Stimulated activated CD8-positive, alpha-beta memory T cell treated with anti-CD3 and anti-CD28 coated beads, Interleukin-15, amount 100 ng/mL, for 48 hours (primary cell): ENCODE results near the gene MYPN.
"Not testable (repeated sequence)": the region's sequence is repeated elsewhere in the genome, so short reads cannot be mapped to it uniquely, and the experiment has no call there.

Experiments used
- DNase-seq, 2 donors: peaks; one replicate each; pipeline ENCODE4 v3.0.0-alpha.2; 2020; ENCODE audit warnings: low read depth in 2 of 2

Gene MYPN

DNA sequence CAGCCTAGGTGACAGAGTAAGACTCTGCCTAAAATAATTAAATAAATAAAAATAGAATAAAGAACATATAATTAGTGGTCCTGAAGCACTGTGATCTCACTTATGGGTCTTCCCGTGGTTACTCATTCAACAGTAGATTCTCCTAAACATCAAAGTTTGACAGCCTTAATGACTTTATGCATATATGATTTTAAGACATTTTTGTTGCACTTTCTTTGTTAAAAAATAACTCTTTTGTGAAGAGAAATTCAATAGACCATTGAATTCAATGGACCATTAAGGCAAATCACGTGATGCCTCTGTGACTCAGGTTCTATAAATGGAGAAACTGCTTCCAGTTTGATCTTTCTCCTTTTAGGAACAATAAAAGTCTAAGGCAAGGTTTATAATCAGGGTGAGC is 63.0 kb downstream of the MYPN start:
- no peak for DNase-seq

DNA sequence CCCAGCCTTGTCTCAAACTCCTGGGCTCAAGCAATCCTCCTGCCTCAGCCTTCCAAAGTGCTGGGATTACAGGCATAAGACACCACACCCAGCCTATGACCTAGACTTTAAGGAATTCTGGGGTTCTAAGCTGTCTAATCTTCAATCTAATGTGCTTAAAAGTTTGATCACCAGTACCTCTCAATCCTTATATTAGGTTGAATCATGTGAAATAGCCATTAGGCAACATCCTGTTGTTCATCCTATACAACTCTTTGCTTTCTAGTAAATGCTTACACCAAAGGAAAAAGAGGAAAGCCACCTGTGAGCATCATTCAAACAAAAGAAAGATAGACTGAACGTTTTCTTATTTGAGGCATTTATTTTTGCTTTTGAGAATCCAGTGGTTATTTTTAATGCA is 66.7 kb downstream of the MYPN start:
- DNase-seq, result no peak

DNA sequence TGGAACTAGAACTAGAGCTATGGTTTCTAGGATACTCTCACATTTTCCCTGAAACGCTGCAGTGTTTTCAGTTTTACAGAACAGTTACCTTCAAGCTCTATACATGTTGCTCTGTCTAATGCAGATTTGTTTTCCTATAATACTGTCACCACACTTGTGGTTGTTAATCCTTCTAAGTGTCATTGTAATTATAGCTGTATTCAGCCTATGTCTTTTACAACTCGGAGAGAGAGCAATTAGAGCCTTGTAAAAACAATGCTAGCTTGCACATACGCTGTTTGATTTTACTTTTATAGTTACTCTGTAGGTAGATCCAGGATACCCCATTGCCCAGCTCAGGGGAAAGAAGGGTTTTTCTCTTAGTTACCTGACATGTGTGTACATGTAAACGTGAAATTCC is 67.5 kb downstream of the MYPN start:
- no peak for DNase-seq

DNA sequence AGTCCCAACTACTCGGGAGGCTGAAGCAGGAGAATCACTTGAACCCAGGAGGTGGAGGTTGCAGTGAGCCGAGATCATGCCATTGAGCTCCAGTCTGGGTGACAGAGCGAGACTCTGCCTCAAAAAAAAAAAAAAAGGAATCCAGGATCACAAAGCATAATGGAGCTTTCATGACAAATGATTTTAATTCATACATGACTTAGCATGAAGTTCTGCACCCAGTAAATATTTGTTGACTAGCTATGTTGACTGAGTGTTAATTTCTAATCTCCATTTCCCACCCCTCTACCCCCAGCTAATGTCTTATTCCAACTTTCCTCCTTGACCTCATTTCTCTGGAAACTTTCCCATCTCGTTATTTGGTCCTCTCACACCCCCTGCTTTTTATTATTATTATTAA is 69.3 kb downstream of the MYPN start:
- DNase-seq, result no peak

DNA sequence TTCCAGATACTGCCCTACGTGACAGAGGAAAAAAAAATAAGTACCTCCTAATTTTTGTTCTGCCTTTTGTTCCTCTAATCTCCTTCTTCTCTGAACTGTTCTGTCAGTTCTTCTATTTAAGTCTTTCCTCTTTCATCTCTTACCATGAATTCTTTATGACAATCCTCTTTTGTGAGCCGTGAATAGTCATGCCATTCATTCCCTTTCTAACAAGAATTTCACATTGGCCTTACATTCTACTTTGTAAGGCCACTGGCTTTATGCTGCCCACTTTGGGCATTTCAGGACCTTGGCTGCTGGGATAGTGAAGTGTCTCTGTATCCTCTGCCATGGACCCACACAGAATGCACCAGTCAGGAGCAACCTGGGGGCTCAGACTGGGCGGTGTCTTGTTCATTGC is 69.7 kb downstream of the MYPN start:
- no peak for DNase-seq

DNA sequence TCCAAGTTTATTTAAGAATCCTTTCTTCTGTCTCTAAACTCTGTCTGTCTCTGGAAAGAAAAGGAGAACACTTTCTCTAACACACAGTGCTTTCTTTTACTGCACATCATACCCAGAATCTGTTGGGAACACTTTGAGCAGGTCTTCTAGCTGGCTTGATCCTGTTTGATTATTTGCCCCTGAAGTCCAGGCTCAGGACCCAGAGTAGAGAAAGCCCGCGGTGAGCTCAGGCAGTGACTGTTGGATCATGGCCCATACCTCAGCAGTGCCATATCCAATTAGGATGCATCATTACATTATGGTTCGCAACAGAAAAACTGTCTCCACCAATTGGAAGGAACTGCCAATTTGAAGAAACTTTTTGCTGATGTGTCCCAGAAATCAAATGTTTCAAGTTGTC is 71.2 kb downstream of the MYPN start:
- no peak for DNase-seq

DNA sequence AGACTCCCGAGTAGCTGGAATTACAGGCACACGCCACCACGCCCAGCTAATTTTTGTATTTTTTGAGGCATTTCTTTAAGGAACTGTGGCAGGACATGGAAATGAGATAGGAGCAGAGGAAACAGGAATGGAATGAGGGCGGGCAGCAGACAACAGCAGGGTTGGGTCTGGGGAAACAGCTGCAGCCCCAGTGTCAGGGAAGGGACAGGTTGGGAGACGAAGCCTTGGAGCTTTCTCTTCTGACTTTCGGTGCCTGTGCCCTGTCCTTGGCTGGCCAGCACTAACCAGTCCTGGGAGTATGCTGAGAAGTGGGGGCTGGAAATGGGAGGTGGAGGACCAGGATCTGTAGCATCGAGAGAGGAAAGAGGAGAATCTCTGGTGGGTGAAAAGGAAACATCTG is 75.3 kb downstream of the MYPN start:
- DNase-seq, result no peak

DNA sequence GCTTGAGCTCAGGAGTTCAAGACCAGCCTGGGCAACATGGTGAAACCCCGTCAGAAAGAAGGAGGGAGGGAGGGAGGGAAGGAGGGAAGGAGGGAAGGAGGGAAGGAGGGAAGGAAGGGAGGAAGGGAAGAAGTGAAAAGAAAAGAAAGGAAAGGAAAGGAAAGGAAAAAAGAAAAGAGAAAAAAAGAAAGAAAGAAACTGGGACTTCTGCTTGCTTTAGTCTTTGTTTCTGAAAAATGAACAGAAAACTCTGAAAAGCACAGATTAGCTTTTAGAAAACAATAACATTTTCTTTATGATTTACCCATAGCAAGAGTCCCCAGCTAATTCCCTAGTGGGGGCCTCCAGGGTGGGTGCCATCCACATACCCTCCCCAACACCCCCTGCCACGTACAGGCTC is 75.8 kb downstream of the MYPN start:
- no peak for DNase-seq

DNA sequence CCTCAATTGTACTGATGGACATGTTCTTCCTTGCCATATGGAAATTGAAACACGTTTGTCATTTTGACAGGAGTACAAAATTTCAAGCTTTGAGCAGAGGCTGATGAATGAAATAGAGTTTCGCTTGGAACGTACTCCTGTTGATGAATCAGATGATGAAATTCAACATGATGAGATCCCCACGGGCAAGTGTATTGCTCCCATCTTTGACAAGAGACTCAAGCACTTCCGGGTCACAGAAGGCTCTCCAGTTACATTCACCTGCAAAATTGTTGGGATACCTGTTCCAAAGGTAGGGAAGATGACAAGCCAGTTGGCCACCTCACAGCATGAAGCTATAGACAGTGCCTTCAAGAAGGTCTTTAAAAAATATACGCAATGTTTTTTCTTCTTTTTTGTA is 79.5 kb downstream of the MYPN start:
- DNase-seq, result no peak

DNA sequence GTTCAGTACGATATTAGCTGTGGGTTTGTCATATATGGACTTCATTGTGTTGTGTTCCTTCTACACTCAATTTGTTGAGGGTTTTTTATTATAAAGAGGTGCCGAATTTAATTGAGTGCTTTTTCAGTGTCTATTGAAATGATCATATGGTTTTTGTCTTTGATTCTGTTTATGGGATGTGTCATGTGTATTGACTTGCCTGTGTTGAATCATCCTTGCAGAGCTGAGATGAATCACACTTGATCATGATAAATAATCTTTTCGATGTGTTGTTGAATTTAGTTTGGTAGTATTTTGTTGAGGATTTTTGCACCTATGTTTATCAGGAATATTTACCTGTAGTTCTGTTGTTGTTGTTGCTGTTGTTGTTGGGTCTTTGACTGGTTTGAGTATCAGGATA is 82.8 kb downstream of the MYPN start:
- DNase-seq, result no peak

DNA sequence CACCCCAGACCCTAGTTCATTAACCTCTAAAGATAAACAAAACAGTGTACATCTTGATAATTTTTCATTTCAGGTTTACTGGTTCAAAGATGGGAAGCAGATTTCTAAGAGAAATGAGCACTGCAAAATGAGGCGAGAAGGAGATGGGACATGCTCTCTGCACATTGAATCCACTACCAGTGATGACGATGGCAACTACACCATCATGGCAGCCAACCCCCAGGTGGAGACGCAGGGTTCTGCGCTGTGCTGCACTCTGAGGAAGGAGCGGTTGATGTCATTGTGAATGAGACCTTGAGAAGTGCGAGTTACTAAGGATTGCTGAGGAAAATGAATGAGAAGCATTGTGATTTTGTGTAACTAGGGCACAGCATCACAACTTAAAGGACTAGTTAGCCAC is 85.0 kb downstream of the MYPN start:
- DNase-seq, result no peak

DNA sequence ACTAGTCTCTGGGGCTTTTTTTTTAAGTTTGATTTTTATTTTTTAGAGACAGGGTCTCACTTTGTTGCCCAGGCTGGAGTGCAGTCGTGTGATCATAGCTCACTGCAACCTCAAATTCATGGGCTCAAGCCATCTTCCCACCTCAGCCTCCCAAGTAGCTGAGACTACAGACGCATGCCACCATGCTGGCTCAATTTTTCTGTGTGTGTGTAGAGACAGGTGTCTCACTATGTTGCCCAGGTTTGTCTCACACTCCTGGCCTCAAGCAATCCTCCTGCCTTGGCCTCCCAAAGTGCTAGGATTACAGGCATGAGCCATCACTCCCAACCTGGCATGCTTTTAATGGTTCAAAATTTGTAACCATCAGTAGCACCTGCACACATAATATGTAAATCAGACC is 86.5 kb downstream of the MYPN start:
- DNase-seq, result not testable (repeated sequence)

DNA sequence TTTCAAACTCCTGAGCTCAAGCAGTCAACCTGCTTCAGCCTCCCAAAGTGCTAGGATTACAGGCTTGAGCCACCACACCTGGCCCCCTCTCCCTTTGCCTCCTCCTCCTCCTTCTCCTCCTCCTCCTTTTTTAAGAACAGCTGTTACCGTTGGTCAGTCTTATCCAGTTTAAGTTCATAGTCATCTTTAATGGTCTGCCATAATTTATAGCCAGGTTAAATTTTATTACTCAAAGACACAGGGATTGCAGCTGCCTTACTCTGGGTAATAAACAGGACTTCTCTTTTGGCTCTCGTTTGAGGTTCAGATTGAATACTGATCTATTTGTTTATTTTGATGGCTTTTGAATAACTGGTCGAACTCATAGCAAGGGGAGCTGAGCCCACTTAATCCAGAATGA is 87.4 kb downstream of the MYPN start:
- DNase-seq, result no peak

DNA sequence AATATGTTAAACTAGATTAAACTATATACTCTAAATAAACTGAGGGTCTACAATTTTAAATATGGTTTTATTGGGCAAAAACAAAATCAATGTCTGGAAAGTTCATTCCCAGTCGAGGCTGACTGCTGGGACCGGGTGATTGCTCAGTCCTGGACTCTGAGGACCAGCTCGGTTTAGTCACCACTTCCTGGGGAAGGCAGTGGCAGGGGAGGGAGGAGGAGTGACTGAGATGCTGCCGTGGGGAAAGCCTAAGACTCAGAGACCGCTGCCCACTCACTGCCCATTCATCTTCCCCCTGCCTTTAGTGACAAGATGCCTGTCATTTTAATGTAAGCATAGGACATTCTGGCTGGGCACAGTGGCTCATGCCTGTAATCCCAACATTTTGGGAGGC is 93.7 kb downstream of the MYPN start:
- DNase-seq, result peak in 1 of 2 donors; percentile 2

DNA sequence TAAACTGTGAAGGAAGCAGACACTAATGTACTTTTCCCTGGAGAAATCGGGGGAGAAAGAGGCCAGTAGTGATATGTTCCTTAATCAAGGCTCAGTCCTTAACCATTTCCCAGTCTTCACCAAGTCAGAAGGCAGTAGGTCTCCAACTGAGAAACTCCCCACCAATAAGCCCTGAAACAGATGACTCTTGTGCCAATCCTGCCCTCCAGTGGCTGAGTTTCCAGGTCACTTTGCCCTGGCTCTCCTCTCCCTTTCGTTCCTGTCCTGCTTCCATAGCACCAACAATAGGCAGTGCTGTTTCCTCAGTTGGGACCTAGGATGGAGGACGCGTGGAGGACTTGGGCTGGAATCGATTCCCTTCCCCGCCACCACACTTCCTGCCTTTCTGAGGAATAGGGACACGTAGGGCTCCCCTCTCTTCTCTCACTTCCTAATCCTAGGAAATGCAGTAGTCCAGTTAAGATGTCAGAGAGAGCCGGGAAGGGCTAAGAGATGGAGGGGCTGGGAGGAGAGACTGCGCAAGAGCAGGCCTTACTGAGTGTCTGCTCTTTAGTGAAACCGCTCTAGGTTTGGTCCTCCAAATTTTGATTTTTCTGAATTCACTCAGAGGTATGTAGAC is 99.2 kb downstream of the MYPN start:
- peak in 1 of 2 donors; percentile 6 for DNase-seq

DNA sequence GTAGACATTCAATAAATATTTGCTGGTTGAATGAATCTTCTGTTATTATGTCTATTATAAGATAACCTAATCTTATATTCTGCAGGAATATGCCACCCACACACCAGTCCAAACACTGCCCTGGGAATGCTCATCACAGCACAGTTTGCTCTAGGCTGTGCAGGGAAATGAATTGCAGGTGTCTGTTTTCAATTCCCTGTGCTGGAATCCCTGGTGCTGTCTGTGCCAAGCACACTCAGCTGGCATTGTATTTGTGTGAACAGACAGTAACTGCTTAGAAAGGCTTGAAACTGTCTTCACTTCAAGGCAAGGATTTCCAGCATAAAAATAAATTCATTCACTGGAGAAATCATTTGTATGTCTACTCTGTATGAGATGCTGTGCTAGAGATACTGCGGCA is 102.4 kb downstream of the MYPN start:
- DNase-seq, result no peak

DNA sequence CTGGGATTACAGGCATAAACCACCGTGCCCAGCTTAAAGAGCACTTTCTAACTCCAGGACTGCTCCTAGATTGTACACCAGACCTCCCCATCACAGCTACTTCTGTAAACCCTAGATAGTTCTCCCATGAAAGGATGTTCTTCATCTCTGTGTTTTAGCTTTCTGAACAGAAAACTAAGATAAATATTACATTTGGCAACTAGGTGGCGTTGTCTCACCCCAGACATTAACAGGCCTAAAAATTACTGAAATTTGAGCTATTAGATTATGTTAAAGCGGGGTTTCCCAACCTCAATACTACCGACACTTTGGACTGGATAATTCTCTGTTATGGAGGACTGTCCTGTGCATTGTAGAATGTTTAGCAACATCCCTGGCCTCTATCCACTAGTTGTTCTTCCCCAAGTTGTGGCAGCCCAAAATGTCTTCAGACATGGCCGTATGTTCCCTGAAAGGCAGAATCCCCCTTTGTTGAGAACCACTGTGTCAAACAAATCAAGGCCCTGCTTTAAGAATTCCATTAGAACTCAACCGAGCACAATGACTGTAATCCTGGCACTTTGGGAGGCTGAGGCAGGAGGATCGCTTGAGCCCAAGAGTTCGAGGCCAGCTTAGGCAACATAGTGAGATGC is 103.5 kb downstream of the MYPN start:
- DNase-seq, result no peak

DNA sequence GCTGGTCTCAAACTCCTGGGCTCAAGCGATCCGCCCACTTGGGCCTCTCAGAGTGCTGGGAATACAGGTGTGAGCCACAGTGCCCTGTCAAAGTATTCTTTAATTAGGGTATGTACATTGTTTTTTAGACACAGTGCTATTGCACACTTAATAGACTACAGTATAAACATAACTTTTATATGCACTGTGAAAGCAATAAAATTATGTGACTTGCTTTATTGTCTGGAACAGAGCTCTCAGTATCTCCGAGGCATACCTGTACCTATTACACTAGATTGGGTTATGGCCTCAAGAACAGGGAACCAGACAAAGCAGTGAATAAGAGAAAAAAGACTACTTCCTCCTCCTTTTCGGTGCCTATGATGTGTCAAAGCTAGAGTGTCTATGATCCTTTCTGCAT is 109.5 kb downstream of the MYPN start:
- no peak for DNase-seq

DNA sequence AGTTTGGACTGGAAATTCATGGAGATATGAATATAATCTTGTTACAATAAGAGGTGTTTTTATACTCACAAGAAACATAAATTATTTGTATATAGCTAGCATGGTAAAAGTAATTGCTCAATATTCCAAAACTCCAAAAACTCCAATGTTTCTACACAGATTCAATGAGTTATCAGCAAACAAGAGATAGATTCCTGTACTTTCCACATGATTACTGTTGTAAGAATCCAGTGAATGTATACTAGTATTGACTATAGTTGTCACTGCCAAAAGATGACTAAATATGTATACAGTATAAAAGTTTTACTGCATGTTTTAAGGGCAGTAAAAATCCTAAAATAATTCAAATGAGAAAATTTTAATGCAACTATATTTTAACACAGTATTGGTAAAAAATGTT is 111.9 kb downstream of the MYPN start:
- no peak for DNase-seq

DNA sequence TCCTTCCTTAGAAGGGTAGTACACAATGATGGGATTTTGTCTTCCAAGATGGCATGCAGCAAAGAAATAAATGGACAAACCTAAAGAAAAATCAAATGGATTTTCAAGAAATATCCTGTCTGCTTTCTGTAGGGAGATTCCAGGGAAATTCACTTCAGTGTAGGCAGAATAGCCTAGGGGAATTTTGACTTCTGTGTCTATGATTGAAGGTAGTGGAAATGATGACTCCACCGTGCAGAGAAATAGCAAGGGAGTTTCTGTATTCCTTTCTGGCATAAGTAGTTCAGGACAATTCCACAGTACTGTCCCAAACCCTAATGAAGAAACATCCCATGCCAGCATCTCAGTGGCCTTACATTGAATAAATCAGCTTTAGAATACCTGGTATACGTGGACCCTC is 113.1 kb downstream of the MYPN start:
- no peak for DNase-seq

DNA sequence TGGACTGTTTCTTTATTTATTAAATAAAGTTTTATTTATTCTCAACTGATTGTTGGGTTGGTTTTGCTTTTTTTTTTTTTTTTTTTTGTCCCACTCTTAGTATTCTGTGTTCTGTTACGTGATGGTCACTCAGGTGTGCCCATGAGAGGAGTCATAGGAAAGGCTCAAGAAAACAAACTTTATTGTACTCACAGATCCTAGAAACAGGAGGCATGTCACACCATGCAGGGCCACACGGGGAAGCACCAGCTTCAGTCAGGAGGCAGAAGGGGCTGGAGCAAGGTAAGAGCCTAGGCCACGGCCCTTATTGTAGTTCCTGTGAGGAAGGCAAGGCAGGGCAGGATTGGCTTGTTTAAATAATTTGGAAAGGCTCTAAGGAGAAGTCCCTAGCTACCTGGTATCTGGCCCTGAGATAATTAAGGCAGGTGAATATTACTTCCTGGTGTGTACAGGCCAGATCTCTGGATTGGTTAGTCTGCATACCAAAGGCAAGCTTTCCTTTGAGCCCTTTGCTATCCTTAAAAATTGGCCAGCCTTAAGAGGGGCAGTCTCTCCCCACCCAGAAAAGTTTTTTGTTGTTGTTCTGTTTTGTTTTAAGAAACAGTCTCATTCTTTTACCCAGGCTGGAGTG is 114.4 kb downstream of the MYPN start:
- no peak for DNase-seq

DNA sequence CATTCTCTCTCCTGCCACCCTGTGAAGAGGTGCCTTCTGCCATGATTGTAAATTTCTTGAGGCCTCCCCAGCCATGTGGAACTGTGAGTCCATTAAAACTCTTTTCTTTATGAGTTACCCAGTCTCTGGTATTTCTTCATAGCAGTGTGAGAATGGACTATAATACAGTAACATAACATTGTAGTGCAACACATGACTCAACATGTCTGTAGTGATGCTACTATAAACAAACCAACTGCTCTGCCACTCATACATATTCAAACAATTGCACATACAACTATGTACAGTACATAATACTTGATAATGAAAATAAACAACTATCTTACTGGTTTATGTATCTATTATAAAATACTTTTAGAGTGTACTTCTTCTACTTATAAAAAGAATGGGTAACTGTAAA is 115.5 kb downstream of the MYPN start:
- DNase-seq, result no peak

DNA sequence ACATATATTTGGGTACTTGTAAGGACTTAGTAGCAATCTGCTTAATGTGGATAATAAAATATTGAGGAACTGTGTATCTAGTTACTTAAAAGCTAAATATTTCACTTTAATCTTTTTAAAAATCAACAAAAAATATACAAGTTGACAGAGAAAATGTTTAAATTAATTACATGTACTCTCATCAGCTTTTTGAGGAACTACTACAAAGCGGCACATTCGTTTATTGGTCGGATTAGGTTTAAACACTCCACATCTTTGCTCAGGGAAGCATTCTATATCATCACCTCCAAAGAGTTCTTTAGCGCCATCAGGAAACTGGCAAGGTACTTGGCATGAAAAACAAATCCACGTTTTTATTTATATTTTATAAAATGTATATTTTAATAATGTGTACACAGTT is 121.0 kb downstream of the MYPN start:
- no peak for DNase-seq
